SK-N-SH treated with all-trans-retinoic acid at 6 μM for 48 hours (cell line): ENCODE data around the gene CACNA1C.

Experiments used
- CSDC2 ChIP-seq: fragments of 250-450 bp; sonication (Bioruptor Pico); IDR thresholded peaks from 2 replicates; pipeline ENCODE4 v1.5.0; 2020; ENCODE audit warnings: mild to moderate bottlenecking, moderate library complexity
- ESRRG ChIP-seq: fragments of 250-450 bp; sonication (Bioruptor Pico); IDR thresholded peaks from 2 replicates; pipeline ENCODE4 v1.6.1; 2021; ENCODE audit warnings: mild to moderate bottlenecking
- PATZ1 ChIP-seq: fragments of 250-450 bp; sonication (Bioruptor Pico); IDR thresholded peaks from 2 replicates; pipeline ENCODE4 v1.8.0; 2020; ENCODE audit warnings: mild to moderate bottlenecking, moderate library complexity, borderline replicate concordance
- RARB ChIP-seq: fragments of 250-450 bp; sonication (Bioruptor Pico); IDR thresholded peaks from 2 replicates; pipeline ENCODE4 v1.8.0; 2021; ENCODE audit warnings: mild to moderate bottlenecking, moderate library complexity
- ZFP30 ChIP-seq: fragments of 450-650 bp; formaldehyde crosslinking; IDR thresholded peaks from 2 replicates; pipeline ENCODE4 v1.5.0; 2022; ENCODE audit warnings: mild to moderate bottlenecking, moderate library complexity
- ZNF70 ChIP-seq: fragments of 450-650 bp; formaldehyde crosslinking; IDR thresholded peaks from 2 replicates; pipeline ENCODE4 v1.5.0; 2020; ENCODE audit warnings: mild to moderate bottlenecking, moderate library complexity

- TF ChIP-seq CSDC2 (no peak), RARB (CRISPR knock-in tag) (no peak), ZNF70 (no peak), ESRRG (no peak), PATZ1 (CRISPR knock-in tag) (no peak), ZFP30 (CRISPR knock-in tag) (no peak)
Measured at GRCh38 chr12:2016862-2017545, 35.8 kb upstream of the CACNA1C start.
